GM18505 (cell line): ENCODE measurements around the gene SPG11.
"Not testable (repeated sequence)": the region's sequence is repeated elsewhere in the genome, so short reads cannot be mapped to it uniquely, and the experiment has no call there.

ENCODE experiments used
- ATAC-seq: cut with Tn5 transposase; IDR thresholded peaks from one replicate; pipeline ENCODE4 v1.9.1; 2021; ENCODE audit not compliant: unreplicated experiment
- POLR2A ChIP-seq: IDR thresholded peaks from 4 replicates; pipeline ENCODE4 v1.6.1; 2011; ENCODE audit warnings: borderline replicate concordance; ENCODE audit not compliant: insufficient read depth, insufficient read length; ENCODE audit errors: extremely low read depth

SPG11 gene

GRCh38 chr15:44663410-44664308 lies at the start of gene SPG11:
SPG11 (minus strand) TSS chr15:44663662; CDS start chr15:44663647, 15 bp downstream.
- peak; percentile 73 for ATAC-seq
- TF ChIP-seq POLR2A = peak; percentile 97

DNA sequence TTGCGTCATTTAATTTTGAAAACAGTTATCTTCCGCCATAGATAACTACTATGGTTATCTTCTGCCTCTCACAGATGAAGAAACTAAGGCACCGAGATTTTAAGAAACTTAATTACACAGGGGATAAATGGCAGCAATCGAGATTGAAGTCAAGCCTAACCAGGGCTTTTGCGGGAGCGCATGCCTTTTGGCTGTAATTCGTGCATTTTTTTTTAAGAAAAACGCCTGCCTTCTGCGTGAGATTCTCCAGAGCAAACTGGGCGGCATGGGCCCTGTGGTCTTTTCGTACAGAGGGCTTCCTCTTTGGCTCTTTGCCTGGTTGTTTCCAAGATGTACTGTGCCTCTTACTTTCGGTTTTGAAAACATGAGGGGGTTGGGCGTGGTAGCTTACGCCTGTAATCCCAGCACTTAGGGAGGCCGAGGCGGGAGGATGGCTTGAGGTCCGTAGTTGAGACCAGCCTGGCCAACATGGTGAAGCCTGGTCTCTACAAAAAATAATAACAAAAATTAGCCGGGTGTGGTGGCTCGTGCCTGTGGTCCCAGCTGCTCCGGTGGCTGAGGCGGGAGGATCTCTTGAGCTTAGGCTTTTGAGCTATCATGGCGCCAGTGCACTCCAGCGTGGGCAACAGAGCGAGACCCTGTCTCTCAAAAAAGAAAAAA lies 49.0 kb upstream of the SPG11 start:
- TF ChIP-seq POLR2A = peak; percentile 59
- ATAC-seq = no peak

- ATAC-seq = peak; percentile 10
- no peak for TF ChIP-seq POLR2A
Measured at GRCh38 chr15:44711743-44712345, 48.4 kb upstream of the SPG11 start.

GRCh38 chr15:44711096-44711742 lies 47.8 kb upstream of the SPG11 start, which contains the start of the genes B2M and PATL2:
B2M (plus strand) TSS chr15:44711517; CDS start chr15:44711547, 30 bp downstream.
PATL2 (minus strand) TSS chr15:44711323; CDS start chr15:44676490, 34,833 bp downstream.
- peak; percentile 78 for ATAC-seq
- peak; percentile 100 for TF ChIP-seq POLR2A

GRCh38 chr15:44710236-44711095 lies 47.0 kb upstream of the SPG11 start:
- no peak for TF ChIP-seq POLR2A
- ATAC-seq = no peak

GRCh38 chr15:44706946-44707636 lies 43.6 kb upstream of the SPG11 start:
- no peak for TF ChIP-seq POLR2A
- ATAC-seq = no peak

- no peak for ATAC-seq
- TF ChIP-seq POLR2A = no peak
Measured at GRCh38 chr15:44706401-44706800, 42.9 kb upstream of the SPG11 start.

GRCh38 chr15:44705986-44706385 lies 42.5 kb upstream of the SPG11 start:
- no peak for TF ChIP-seq POLR2A
- ATAC-seq = no peak

DNA sequence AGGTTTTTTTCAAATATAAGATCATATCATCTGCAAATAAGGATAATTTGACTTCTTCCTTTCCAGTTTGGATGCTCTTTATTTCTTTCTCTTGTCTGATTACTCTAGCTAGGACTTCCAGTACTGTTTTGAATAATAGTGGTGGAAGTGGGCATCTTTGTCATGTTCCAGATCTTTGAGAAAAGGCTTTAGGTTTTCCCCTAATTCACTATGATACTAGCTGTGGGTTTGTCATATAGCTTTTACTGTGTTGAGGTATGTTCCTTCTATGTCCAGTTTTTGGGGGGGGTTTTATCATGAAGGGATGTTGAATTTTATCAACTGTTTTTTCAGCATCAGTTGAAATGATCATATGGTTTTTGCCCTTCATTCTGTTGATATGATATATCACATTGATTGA lies 37.2 kb upstream of the SPG11 start:
- ATAC-seq = not testable (repeated sequence)

DNA sequence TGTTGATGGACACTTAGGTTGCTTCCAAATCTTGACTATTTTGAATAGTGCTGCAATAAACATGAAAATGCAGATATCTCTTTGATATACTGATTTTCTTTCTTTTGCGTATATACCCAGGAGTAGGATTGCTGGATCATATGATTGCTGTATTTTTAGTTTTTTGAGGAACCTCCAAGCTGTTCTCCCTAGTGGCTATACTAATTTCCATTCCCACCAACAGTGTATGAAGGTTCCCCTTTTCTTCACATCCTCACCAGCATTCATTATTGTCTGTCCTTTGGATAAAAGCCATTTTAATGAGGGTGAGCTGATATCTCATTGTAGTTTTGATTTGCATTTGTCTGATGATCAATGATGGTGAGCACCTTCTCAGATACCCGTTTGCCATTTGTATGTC lies 35.2 kb upstream of the SPG11 start:
- TF ChIP-seq POLR2A = no peak
- no peak for ATAC-seq

DNA sequence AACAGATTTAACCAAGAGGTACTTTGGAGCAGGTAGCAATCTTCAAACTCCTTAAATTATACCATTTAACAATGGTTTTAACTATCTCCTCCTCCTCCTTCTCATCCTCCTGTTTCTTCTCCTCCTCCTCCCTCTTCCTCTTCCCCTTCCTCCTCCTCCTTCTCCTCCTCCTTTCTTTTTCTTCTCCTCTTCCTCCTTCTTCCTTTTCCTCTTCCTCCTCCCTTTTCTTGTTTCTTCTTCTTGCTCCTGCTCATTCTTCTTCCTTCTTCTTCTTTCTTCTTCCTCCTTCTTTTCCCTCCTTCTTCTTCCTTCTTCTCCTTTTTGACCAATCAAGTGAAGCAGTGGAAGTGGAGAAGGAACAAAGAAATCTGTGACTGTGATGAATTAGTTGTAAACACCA lies 33.6 kb upstream of the SPG11 start:
- no peak for TF ChIP-seq POLR2A
- ATAC-seq = no peak

GRCh38 chr15:44695294-44695693 lies 31.8 kb upstream of the SPG11 start:
- no peak for TF ChIP-seq POLR2A
- no peak for ATAC-seq

- TF ChIP-seq POLR2A = no peak
Measured at GRCh38 chr15:44694416-44694815, 31.0 kb upstream of the SPG11 start.

More at GRCh38 chr15:44694416-44694815, 31.0 kb upstream of the SPG11 start:
- ATAC-seq = no peak
